ENCODE data around the gene AOC2.
"Not testable (repeated sequence)": the region's sequence is repeated elsewhere in the genome, so short reads cannot be mapped to it uniquely, and the experiment has no call there.

The AOC2 gene

DNA sequence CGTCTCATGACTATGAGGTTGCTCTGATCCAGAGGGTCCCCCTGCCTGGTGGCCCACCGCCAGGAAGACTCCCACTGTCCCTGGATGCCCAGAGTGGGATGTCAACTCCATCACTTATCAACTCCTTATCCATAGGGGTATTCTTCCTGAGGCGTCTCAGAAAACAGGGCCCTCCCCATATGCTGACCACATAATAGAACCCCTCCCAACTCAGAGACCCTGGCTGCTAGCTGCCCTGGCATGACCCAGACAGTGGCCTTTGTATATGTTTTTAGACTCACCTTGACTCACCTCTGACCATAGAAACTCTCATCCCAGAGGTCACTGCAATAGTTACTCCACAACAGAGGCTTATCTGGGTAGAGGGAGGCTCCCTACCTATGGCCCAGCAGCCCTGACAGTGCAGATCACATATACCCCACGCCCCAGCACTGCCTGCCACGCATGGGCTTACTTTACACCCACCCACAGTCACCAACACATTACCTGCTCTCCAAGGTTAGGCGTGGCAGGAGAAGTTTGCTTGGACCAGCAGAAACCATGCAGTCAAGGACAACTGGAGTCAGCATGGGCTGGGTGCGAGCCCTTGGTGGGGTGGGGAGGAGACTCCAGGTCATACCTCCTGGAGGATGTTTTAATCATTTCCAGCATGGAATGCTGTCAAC lies 53.9 kb downstream of the AOC2 start:
- ChIA-PET CTCF (no interaction called here), POLR2A (no interaction called here)
- DNase-seq (ENCODE audit: extremely low spot score) = no peak
- no peak for TF ChIP-seq FOXA1 (IDR thresholded peaks at IDR 0.05)
- TF ChIP-seq, protein P1, sequence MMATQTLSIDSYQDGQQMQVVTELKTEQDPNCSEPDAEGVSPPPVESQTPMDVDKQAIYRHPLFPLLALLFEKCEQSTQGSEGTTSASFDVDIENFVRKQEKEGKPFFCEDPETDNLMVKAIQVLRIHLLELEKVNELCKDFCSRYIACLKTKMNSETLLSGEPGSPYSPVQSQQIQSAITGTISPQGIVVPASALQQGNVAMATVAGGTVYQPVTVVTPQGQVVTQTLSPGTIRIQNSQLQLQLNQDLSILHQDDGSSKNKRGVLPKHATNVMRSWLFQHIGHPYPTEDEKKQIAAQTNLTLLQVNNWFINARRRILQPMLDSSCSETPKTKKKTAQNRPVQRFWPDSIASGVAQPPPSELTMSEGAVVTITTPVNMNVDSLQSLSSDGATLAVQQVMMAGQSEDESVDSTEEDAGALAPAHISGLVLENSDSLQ (IDR thresholded peaks at IDR 0.05) = no peak
- TF ChIP-seq SP1 (IDR thresholded peaks at IDR 0.05) = no peak
- TF ChIP-seq CTBP1 (IDR thresholded peaks at IDR 0.05; ENCODE audit: borderline replicate concordance) = no peak
- no peak for TF ChIP-seq FOXK2 (IDR thresholded peaks at IDR 0.05)
- TF ChIP-seq ARNT (IDR thresholded peaks at IDR 0.05) = no peak
- no peak for TF ChIP-seq BHLHE40 (IDR thresholded peaks at IDR 0.05; ENCODE audit: borderline replicate concordance)
- no peak for TF ChIP-seq LEF1 (IDR thresholded peaks at IDR 0.05; ENCODE audit: borderline replicate concordance)
- no peak for TF ChIP-seq L3MBTL2 (conservative IDR thresholded peaks at IDR 0.05)
- TF ChIP-seq ZNF384 (IDR thresholded peaks at IDR 0.05) = no peak

DNA sequence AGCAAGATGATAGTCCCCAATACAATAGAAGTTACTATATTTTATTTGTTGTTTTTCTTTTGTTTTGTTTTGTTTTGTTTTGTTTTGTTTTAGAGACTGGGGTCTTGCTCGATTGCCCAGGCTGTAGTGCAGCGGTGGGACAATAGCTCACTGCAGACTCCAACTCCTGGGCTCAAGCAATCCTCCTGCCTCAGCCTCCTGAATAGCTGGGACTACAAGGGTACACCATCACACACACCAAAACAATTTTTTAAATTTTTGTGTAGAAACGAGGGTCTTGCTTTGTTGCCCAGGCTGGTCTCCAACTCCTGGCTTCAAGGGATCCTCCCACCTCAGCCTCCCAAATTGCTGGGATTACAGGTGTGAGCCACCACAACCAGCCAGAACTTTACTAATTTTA lies 55.6 kb downstream of the AOC2 start:
- POLR2A ChIA-PET; DNase-seq (ENCODE audit: extremely low spot score): not testable (repeated sequence)
- CTCF ChIA-PET = interaction anchor here (0.7 kb wide), 1 partner anchor 17 kb away, joined by 4 read pairs; no protein-coding TSS in a partner anchor

Measured in HEK293T (cell line).